ENCODE measurements around the gene SIGMAR1.

SIGMAR1 gene

DNA sequence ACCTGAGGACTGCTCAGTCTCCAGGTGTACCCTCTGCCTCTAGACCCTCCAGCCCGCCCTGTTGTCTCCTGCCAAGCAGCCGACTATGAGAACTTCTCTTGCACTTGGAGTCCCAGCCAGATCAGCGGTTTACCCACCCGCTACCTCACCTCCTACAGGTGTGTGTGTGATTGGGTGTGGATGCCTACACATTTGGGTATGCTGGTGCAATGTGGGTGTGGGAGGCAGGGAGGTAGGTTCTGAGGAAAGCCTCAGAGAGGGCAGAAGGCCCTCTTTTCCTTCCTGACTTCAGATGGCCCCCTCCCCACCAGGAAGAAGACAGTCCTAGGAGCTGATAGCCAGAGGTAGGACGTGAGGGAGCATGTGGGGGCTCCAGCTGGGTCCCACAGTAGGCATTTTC lies 19.4 kb upstream of the SIGMAR1 start:
- in situ Hi-C loops (cut with MboI; ENCODE audit: low pct_unique_long_range_greater_than_20kb, low sequenced_read_pairs, unreplicated experiment): no loop called here
- TF ChIP-seq CTCF (IDR thresholded peaks at IDR 0.05; ENCODE audit: extremely low read depth, insufficient read depth, missing control alignments): no peak
- no peak for DNase-seq (ENCODE audit: low spot score)

DNA sequence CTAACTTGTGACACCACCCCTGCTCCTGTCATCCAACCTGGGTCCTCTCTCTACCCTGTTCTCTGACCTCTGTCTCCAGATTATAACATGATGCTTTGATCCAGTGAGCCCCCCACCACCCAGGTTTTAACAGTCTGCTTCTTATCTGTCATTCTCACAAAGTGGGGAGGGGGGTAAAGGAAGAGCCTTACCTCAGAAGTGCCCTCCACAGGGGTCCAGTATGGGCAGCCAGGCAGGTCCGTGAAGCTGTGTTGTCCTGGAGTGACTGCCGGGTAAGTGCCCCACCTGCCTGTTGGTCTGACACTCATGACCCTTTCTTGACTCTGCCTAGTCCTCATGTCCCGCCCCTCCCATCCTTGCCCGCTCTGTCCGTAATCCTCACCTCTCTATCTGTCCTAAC lies 17.8 kb upstream of the SIGMAR1 start:
- in situ Hi-C loops (cut with MboI; ENCODE audit: low pct_unique_long_range_greater_than_20kb, low sequenced_read_pairs, unreplicated experiment): no loop called here
- TF ChIP-seq CTCF (IDR thresholded peaks at IDR 0.05; ENCODE audit: extremely low read depth, insufficient read depth, missing control alignments): no peak
- no peak for DNase-seq (ENCODE audit: low spot score)

DNA sequence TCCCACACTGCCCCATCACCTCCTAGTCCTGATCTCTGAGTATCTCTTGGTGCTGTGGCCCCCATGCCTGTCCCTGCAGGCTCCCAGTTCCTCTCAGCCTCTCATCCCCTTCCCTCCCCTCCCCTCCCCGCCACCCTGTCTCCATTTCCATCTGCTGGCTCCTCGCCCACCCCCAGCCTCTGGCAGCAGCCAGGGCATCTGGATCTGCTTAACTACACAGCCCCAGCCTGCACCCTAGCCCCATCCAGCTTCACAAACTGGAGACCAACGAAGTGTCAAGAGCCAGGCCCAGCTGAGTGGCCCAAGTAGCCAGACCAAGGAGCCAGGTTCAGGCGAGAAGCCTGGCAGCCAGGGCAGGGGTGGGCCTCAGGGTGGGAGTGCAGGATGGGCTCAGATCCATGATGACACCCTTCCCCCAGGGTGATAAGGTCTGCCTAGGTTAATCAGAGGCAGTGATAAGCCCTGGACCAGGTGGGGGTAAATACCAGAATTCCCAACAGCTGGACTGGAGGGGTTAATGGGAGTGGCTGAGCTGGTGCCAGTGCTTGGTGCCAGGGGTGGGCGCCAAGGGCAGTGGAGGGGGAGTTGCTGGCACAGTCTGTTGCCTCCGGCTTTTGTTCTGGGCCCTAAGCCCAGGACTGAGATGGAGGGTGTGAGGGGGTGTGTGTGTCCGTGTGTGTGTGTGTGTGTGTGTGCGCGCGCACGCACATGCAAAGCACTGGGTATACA lies 16.9 kb upstream of the SIGMAR1 start:
- in situ Hi-C loops (cut with MboI; ENCODE audit: low pct_unique_long_range_greater_than_20kb, low sequenced_read_pairs, unreplicated experiment): no loop called here
- DNase-seq (ENCODE audit: low spot score): no peak
- TF ChIP-seq CTCF (IDR thresholded peaks at IDR 0.05; ENCODE audit: extremely low read depth, insufficient read depth, missing control alignments): no peak

DNA sequence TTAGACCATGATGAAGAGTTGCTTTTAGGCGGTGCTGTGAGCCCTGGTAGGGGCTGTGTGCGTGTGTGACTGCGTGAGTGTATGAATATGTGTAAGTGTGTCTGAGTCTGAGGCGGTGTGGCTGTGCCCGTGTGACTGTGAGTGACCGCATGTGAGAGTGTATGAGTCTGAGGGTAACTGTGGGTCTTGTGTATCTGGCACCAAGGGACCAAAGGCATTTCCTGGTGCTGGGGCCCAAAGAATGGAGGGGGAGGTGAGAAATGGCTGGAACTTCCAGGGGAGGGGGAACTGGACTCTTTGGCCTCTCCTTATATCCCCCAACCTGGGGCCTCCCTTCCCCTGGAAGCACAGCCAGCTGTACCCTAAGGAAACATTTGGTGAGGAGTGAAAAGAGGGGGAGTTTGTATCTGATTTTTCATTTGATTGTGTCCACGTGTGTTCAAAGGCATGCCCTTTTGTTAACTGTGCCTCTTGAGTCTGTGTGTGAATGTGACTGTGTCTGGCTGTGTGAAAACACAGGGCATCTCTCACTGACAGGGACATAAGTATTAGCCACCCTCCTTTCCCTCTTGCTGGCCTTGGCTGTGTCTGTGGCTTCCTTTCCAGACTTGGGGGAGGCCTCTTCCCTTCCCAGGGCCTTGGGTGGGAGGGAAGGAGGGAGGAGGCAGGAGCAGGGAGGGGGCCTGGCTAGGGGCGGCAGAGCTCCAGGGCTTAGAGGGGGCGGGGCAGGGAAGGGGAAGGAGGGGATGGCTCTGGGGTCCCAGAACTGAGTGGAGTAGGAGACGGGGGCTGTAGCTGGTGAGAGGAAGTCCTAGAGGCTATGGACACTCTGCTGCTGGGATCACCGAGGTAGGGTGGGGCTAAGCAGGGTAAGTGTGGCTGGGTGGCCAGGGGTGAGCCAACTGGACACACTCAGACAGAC lies 15.8 kb upstream of the SIGMAR1 start:
- in situ Hi-C loops (cut with MboI; ENCODE audit: low pct_unique_long_range_greater_than_20kb, low sequenced_read_pairs, unreplicated experiment): no loop called here
- no peak for DNase-seq (ENCODE audit: low spot score)
- TF ChIP-seq CTCF (IDR thresholded peaks at IDR 0.05; ENCODE audit: extremely low read depth, insufficient read depth, missing control alignments): no peak

- in situ Hi-C loops (cut with MboI; ENCODE audit: low pct_unique_long_range_greater_than_20kb, low sequenced_read_pairs, unreplicated experiment): no loop called here
- TF ChIP-seq CTCF (IDR thresholded peaks at IDR 0.05; ENCODE audit: extremely low read depth, insufficient read depth, missing control alignments): no peak
- DNase-seq (ENCODE audit: low spot score): no peak
Measured at GRCh38 chr9:34652602-34653000, 15.0 kb upstream of the SIGMAR1 start.

GRCh38 chr9:34651876-34652601 lies 14.5 kb upstream of the SIGMAR1 start, which contains the start of gene IL11RA:
TSS of gene IL11RA (plus strand) at chr9:34652185. CDS start at chr9:34655218, 3,033 bp downstream.
- in situ Hi-C loops (cut with MboI; ENCODE audit: low pct_unique_long_range_greater_than_20kb, low sequenced_read_pairs, unreplicated experiment): no loop called here
- peak; percentile 52 for DNase-seq (ENCODE audit: low spot score)
- no peak for TF ChIP-seq CTCF (IDR thresholded peaks at IDR 0.05; ENCODE audit: extremely low read depth, insufficient read depth, missing control alignments)

All from GM13977 (cell line).